ENCODE measurements around the gene DPYSL5. TPM values are rescaled to one million over a fixed set of nuclear protein-coding genes. Genes with fewer than 3 reads are reported as not detected.

DPYSL5 gene
- total RNA-seq, 1 experiment from 2014 or later: not detected

DNA sequence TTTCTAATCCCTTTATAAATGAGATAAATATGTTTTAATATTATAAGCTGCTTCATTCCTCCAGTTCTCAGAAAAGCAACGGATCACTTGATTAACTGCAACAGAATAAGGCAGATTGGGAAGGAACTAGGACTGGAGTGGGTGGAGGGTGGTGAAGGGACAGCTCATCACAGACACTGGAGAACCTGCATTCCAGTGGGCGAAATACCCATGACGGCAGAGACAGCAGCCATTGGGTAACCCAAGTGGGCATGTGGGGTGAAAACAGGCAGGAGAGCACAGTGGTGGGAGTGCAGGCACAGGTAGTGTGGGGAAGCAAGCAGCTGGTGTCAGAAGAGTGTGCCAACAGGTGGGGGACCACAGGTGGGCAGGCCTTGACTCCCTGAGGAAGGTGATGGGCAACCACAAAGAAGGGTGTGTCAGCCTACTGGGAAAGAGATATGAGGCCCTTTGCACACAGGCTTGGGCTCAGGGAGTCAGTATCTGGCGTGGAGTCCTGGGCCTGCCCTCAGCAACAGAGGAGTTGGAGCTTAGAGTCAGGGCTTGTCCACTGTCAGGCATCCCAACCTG lies 27.2 kb downstream of the DPYSL5 start:
- H3K9me3 Mint-ChIP-seq (ENCODE audit: unreplicated experiment): no peaks in the 10 kb centered on the region
- POLR2A ChIA-PET: no interaction called here
- peaks cover 80% of the 10 kb centered on the region for H3K27me3 Mint-ChIP-seq (ENCODE audit: insufficient read depth, unreplicated experiment)
- H3K4me3 Mint-ChIP-seq (ENCODE audit: unreplicated experiment): no peak overlapping the region
- DNase-seq (ENCODE audit: unreplicated experiment): no peak
- intact Hi-C loops (cut with micrococcal nuclease): no loop called here
- TF ChIP-seq, protein P1, sequence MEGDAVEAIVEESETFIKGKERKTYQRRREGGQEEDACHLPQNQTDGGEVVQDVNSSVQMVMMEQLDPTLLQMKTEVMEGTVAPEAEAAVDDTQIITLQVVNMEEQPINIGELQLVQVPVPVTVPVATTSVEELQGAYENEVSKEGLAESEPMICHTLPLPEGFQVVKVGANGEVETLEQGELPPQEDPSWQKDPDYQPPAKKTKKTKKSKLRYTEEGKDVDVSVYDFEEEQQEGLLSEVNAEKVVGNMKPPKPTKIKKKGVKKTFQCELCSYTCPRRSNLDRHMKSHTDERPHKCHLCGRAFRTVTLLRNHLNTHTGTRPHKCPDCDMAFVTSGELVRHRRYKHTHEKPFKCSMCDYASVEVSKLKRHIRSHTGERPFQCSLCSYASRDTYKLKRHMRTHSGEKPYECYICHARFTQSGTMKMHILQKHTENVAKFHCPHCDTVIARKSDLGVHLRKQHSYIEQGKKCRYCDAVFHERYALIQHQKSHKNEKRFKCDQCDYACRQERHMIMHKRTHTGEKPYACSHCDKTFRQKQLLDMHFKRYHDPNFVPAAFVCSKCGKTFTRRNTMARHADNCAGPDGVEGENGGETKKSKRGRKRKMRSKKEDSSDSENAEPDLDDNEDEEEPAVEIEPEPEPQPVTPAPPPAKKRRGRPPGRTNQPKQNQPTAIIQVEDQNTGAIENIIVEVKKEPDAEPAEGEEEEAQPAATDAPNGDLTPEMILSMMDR (IDR thresholded peaks at IDR 0.05; ENCODE audit: unreplicated experiment): no peak
- H3K4me1 Mint-ChIP-seq (ENCODE audit: insufficient read depth, unreplicated experiment): no peaks in the 10 kb centered on the region
- CTCF ChIA-PET: no interaction called here
- H3K36me3 Mint-ChIP-seq (ENCODE audit: insufficient read depth, unreplicated experiment): no peaks in the 10 kb centered on the region
- no peak overlapping the region for H3K27ac Mint-ChIP-seq (ENCODE audit: low read depth, unreplicated experiment)
- BruUV-seq (replicated peaks): no TSS peak

DNA sequence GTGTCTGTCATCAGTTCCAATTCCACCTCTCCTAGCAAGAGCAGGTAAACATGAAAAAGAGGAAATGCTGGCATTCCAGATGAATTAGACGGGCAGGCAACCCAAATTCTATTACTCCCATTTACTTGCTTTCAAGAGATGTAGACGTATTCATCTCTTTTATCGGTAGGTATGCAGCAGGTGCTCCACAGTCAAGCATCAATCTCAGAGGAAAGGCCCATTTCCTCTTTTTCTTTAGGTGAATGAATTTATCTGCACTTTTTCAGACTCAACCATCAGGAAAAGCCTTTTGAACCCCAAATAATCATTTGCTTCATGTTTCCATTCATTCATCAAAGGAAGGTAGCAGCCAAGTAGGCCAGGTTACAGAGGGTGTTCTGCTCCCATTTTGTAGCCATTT lies 27.9 kb downstream of the DPYSL5 start:
- no peaks in the 10 kb centered on the region for H3K4me1 Mint-ChIP-seq (ENCODE audit: insufficient read depth, unreplicated experiment)
- H3K9me3 Mint-ChIP-seq (ENCODE audit: unreplicated experiment): no peaks in the 10 kb centered on the region
- TF ChIP-seq, protein P1 (IDR thresholded peaks at IDR 0.05; ENCODE audit: unreplicated experiment): no peak
- peaks cover 81% of the 10 kb centered on the region for H3K27me3 Mint-ChIP-seq (ENCODE audit: insufficient read depth, unreplicated experiment)
- CTCF ChIA-PET: no interaction called here
- POLR2A ChIA-PET: no interaction called here
- H3K36me3 Mint-ChIP-seq (ENCODE audit: insufficient read depth, unreplicated experiment): no peaks in the 10 kb centered on the region
- H3K4me3 Mint-ChIP-seq (ENCODE audit: unreplicated experiment): no peak overlapping the region
- no peak overlapping the region for H3K27ac Mint-ChIP-seq (ENCODE audit: low read depth, unreplicated experiment)
- DNase-seq (ENCODE audit: unreplicated experiment): no peak
- intact Hi-C loops (cut with micrococcal nuclease): no loop called here
- no TSS peak for BruUV-seq (replicated peaks)

DNA sequence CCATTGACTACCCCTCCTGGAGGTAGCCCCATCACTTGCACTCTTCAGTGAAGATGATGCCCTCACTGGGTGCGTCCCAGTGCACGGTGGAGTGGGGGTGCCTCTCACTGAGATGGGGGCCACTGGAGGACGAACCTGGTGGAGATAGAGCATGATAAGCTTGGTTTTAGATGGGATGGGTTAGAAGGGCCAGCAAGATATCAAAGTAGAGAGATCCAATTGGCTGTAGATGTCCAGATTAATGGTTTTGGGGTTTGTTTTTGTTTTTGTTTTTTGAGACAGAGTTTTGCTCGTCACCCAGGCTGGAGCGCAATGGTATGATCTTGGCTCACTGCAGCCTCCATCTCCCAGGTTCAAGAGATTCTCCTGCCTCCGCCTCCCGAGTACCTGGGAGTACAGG lies 28.3 kb downstream of the DPYSL5 start:
- Mint-ChIP-seq H3K27me3 (ENCODE audit: insufficient read depth, unreplicated experiment) (peaks cover 86% of the 10 kb centered on the region), H3K9me3 (ENCODE audit: unreplicated experiment) (no peaks in the 10 kb centered on the region), H3K27ac (ENCODE audit: low read depth, unreplicated experiment) (no peak overlapping the region), H3K4me3 (ENCODE audit: unreplicated experiment) (no peak overlapping the region), H3K4me1 (ENCODE audit: insufficient read depth, unreplicated experiment) (no peaks in the 10 kb centered on the region), H3K36me3 (ENCODE audit: insufficient read depth, unreplicated experiment) (no peaks in the 10 kb centered on the region)
- ChIA-PET CTCF (interaction anchor here (1.1 kb wide), 1 partner anchor 30 kb away, joined by 3 read pairs; no protein-coding TSS in a partner anchor), POLR2A (no interaction called here)
- BruUV-seq (replicated peaks): no TSS peak
- TF ChIP-seq, protein P1 (IDR thresholded peaks at IDR 0.05; ENCODE audit: unreplicated experiment): no peak
- intact Hi-C loops (cut with micrococcal nuclease): no loop called here
- no peak for DNase-seq (ENCODE audit: unreplicated experiment)

DNA sequence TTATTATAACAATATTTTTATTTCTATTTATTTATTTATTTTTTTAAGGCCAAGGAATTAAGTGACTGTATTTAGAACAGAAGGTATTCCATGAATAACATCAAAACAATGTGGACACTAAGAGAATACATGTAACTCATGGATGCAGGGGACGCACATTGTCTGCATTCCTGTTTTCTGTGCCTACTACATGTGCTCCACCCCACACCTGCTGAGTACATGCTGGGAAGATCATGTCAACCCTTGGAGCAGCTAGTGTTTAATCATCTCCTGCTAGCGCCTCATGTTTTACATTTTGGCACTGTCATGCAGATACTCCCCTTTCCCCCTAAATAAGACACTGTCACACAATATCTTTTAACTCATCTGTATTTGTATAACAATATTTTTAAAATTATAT lies 29.3 kb downstream of the DPYSL5 start:
- H3K4me3 Mint-ChIP-seq (ENCODE audit: unreplicated experiment): no peak overlapping the region
- no peaks in the 10 kb centered on the region for H3K9me3 Mint-ChIP-seq (ENCODE audit: unreplicated experiment)
- no peak overlapping the region for H3K27ac Mint-ChIP-seq (ENCODE audit: low read depth, unreplicated experiment)
- H3K36me3 Mint-ChIP-seq (ENCODE audit: insufficient read depth, unreplicated experiment): no peaks in the 10 kb centered on the region
- BruUV-seq (replicated peaks): no TSS peak
- TF ChIP-seq, protein P1 (IDR thresholded peaks at IDR 0.05; ENCODE audit: unreplicated experiment): no peak
- DNase-seq (ENCODE audit: unreplicated experiment): no peak
- ChIA-PET CTCF (interaction anchor here (1.1 kb wide), 1 partner anchor 31 kb away, joined by 3 read pairs; no protein-coding TSS in a partner anchor), POLR2A (no interaction called here)
- intact Hi-C loops (cut with micrococcal nuclease): no loop called here
- no peaks in the 10 kb centered on the region for H3K4me1 Mint-ChIP-seq (ENCODE audit: insufficient read depth, unreplicated experiment)
- H3K27me3 Mint-ChIP-seq (ENCODE audit: insufficient read depth, unreplicated experiment): peaks cover 83% of the 10 kb centered on the region
